Ammon's horn (tissue), 1 donor: ENCODE data around the gene GET4.

ENCODE experiments used
- DNase-seq: peaks from one replicate; pipeline ENCODE4 v3.0.0-alpha.2; 2016; ENCODE audit warnings: low spot score

Gene GET4

GRCh38 chr7:876077-876971 is at the start of gene GET4:
GET4 (plus strand) TSS chr7:876554; CDS start chr7:876646, 92 bp downstream.
- DNase-seq, result peak; percentile 96

GRCh38 chr7:828793-829561 is 47.4 kb upstream of the GET4 start:
- no peak for DNase-seq

GRCh38 chr7:830069-830468 is 46.3 kb upstream of the GET4 start:
- no peak for DNase-seq

- no peak for DNase-seq
These were observed 44.7 kb upstream of the GET4 start for GRCh38 chr7:831596-832166.

DNA sequence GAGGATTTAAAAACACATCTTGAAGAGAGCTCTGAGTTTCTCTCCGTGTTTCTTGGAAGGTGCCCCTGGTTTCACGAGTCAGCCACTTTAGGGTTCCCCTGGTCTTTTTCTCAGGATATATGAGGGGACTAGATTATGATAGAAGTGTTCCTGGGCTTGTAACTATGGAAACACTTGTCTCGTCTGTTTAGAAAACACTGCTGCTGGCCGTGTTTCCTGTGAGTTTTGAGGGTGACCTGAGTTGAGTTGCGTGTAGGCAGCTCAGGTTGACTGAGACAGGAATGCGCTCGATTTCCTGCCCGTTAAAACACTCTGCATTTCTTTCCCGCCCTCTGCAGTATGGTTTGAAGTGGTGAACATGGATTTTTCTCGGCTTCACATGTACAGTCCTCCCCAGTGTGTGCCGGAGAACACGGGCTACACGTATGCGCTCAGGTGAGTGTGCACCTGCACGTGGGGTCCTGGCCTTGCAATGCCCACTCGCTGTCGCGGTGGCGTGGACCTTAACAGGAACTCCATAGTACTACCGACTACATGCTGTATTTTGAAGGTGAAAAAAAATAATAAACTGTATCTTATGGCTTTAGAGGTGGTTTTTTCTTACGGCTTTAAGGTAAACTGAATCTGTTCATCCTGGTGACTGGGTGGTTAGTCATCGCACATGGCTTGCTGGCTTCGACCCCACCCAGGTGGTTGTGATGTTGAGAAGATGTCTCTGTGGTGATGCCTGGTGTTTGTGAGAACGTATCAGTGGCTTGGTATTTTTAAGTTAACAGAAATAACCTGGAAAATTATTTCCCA is 44.0 kb upstream of the GET4 start, which contains the start of gene SUN1:
Gene SUN1, plus strand, starts transcription at position 310 of the 801 bp plus-strand sequence. Its CDS starts 49 bp downstream, at position 359.
- DNase-seq, result no peak

DNA sequence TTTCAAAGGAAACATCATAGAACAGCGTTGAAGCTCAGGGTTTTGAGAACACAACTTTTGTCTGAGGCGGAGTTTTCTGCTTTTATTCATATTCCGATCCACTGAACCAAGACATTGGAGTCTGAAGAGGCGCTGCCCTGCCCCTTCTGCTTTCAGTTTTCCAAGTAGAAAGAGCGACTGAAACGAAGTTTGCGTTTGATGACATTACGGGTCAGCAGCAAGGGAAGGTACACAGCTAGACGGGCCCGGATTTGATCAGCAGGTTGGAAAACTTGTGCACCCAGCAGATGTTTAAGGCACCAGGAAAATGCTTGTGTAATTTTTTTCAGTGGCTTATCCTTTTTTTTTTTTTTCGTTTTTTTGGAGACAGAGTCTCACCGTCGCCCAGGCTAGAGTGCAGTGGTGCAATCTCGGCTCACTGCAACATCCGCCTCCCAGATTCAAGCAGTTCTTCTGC is 43.4 kb upstream of the GET4 start:
- no peak for DNase-seq

- no peak for DNase-seq
These were observed 42.6 kb upstream of the GET4 start for GRCh38 chr7:833601-834258.

- DNase-seq, result no peak
These were observed 42.1 kb upstream of the GET4 start for GRCh38 chr7:834277-834676.

- no peak for DNase-seq
These were observed 41.3 kb upstream of the GET4 start for GRCh38 chr7:835021-835420.

DNA sequence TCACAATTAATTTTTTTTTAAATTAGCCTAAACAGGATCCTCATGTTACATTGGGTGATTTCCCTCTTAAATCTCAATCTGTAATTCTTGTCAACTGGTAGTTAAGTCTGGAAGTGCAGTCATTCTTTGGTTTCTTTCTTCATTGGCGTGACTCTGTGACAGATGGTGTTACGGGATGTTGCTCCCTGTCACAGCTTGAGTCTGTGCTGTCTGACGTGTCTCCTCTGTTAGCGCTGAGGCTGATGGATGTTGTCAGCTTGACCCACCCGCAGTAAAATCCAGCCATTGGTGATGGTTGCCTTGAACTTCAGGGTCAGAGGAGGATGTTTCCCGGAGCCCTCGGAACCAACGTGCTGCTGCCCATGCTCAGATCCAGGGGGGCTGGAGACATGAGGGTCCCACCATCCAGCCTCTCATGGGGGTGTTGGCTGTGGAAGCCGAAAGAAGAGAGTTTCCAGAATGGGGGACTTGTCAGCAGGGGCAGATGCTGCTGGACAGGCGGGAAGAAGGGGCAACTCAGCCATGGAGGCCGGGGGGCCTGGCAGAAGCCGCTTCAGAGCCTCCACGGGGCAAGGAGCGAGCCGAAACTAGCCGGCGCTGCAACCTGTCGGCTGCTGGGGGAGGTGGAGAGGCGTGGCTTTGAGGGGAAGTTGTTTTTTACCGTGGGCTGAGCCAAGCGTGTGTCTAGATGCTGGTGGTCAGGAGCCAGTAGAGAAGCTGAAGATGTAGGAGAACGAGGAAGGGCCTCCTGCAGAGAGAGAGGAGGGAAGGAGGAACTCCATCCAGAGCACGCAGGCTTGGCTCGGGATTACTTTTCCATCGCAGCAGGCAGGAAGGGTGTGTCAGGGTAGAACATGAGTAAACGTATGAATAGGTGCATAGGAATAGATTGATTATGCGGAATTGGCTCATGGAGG is 40.6 kb upstream of the GET4 start:
- DNase-seq, result peak; percentile 50

DNA sequence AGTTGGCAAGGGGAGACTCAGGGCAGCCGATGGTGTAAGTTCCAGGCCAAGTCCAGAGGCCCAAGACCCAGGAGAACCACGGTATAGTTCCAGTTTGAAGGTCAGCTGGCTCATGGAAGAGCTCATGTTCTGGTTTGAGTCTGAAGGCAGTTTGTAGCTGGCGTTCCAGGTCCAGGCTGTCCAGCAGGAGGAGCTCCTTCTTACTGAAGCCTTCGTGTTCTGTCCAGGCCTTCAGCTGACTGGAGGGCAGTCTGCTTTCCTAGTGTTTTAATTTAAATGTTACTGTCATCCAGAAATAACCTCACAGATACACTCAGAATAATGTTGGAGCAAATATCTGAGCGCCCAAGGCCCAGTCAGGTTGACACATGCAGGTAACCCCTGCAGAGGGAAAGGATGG is 39.9 kb upstream of the GET4 start:
- no peak for DNase-seq

DNA sequence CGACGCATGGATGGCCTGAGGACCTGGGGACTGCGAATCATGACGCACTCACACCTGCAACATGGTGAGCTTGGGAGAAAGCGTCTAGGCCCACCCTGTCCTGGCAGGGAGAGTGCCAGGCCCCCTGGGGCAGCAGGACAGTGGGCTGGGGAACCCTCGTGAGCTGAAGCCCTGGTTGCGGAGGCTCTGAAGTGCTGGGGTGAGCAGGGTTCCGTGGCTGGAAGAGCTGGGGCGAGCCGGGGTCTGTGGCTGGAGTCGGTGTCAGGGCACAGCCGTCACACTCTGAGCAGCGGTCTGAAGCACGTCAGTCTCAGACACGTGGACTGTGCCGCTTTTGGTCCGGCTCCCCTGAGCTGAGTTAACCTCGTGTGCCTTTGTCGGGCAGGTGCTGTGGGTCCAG is 39.4 kb upstream of the GET4 start:
- DNase-seq, result no peak

DNA sequence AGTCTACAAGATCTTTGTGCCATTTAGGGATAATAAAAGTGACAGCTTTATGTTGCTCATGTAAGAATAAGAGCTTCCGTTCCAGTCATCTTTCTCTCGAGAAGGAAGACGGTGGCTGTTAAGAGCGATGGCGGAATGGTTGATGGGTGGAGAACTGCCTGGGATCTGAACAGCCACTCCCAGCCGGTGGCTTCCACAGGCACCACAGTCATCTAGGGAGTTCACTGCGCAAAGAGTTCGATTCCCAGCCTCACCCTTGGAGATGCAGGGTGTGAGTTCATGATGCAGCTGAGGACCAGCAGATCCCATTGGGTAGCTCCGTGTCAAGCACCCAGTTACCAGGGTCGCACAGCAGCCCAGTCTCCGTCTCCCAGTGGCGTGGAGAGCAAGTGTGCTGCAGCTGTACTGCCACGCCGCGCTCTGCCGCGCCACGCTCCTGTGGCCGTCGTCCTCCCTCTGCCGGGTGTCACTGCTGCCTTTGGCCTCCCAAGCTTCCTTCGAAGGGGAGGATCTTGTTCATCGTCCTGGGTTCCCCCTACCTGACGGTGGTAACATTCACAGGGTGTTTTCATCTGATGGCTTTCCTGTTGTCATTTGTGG is 36.3 kb upstream of the GET4 start:
- no peak for DNase-seq

GRCh38 chr7:841943-842342 is 34.4 kb upstream of the GET4 start:
- DNase-seq, result no peak

DNA sequence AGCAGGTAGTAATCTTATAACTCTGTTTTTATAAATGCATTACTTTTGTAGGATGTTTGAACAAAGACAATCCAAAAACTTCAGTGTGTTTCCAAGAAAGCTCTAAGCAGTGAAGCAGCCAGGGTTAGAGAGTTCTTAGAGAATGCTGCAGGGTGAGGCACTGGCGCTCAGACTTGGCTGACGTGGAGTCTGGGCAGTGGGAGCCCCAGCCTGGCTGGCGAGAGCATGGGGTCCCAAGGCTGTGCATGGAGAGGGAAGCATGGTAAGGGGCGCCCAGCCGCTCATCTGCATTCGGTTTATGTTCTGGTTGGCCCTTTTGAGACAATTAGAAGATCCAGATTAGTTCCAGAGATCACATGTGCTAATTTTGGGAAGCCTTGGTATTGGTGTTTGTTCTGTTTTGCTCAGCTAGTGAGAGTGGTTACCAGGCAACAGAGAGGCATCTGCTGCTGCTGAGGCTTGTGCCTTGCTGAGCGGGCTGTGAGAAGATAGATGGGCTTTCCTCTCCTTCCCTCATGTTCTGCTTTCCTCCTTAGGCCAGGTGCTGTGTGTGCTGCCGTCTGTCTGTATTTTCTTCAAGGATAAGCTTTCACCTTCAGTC is 33.8 kb upstream of the GET4 start:
- peak; percentile 85 for DNase-seq

GRCh38 chr7:843230-843629 is 33.1 kb upstream of the GET4 start:
- DNase-seq, result no peak

DNA sequence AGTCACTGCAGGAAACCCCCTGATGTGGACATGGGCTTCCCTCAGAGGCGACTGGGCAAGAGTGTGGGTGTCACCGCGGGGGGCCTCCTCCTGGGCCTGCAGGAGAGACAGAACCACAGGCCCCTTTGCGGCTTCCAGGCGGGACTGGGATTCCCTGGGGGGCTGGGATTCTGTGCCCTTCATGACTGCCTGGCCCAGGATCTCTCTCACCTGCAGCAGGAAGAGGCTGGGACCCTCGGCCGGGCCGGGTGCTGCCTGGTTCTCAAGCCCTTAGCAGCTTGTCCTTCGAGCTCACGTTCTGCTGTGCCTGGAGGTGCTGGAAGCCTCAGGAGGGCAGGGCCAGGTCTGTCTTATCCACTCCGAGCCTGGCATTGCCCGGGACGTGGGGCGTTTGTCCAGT is 32.3 kb upstream of the GET4 start:
- no peak for DNase-seq

DNA sequence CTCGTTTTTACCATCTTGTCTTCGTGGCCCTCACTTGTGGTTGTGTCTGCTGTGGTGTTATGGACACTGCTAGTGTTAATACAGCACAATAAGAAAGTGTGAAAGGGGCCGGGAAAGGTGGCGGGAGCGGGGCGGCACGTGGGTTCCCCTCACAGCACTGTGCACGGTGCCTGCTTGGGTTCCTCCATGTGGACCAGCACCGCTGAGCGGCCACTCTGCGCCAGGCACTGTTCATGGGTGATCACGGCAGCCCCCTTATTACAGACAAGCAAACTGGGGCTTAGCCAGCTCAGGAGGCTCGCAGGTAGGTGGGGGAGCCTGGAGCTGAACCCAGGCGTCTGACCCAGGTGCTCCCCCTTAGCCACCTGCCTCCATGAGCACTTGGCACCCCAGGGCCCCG is 31.8 kb upstream of the GET4 start:
- DNase-seq, result no peak

GRCh38 chr7:845091-845490 is 31.3 kb upstream of the GET4 start:
- DNase-seq, result no peak
